ENCODE measurements around the gene HEXIM1. TPM values are rescaled to one million over a fixed set of nuclear protein-coding genes. Genes with fewer than 3 reads are reported as not detected.

The HEXIM1 gene
- polyA plus RNA-seq, 3 donors, result 2.2 to 14.8 (median 2.5) TPM

- 78% methylated on average over 6 of the region's 11 CpGs for WGBS (ENCODE audit: insufficient coverage)
- no peak for TF ChIP-seq CTCF (IDR thresholded peaks at IDR 0.05)
- H3K4me3 Mint-ChIP-seq, result no peak overlapping the region
- Histone ChIP-seq H3K79me2 (ENCODE audit: insufficient read depth, low read length) (no peaks in the 10 kb centered on the region), H3K36me3 (replicated peaks in 1 of 2; ENCODE audit: control insufficient read depth in 1 of 2, insufficient read depth in 2 of 2, low read length in 2 of 2) (peaks cover 21 to 25% of the 10 kb centered on the region in 2 donors), H3K4me1 (ENCODE audit: control insufficient read depth in 1 of 2, insufficient read depth in 2 of 2, low read length in 2 of 2) (no peaks in the 10 kb centered on the region), H3K9me3 (replicated peaks in 1 of 2; ENCODE audit: control insufficient read depth in 1 of 2, insufficient read depth in 1 of 2, low read length in 2 of 2) (no peaks in the 10 kb centered on the region), H4K20me1 (ENCODE audit: insufficient read depth, low read length) (peaks cover 24% of the 10 kb centered on the region), H2AFZ (ENCODE audit: insufficient read depth, low read depth, low read length, poor library complexity, severe bottlenecking) (no peak overlapping the region), H3K9ac (ENCODE audit: insufficient read depth, low read length, poor library complexity, severe bottlenecking) (no peak overlapping the region), H3K4me3 (replicated peaks in 1 of 3; ENCODE audit: low read depth in 2 of 3, low read length in 3 of 3) (no peak overlapping the region), H3K27me3 (ENCODE audit: control insufficient read depth in 2 of 2, insufficient read depth in 2 of 2, low read length in 2 of 2) (no peaks in the 10 kb centered on the region), H3K27ac (ENCODE audit: low read depth in 1 of 2, low read length in 2 of 2) (no peak overlapping the region), H3K4me2 (replicated peaks; ENCODE audit: extremely low read depth, low read length, poor library complexity, severe bottlenecking) (no peak overlapping the region)
- H3K27ac Mint-ChIP-seq, result no peak overlapping the region
- intact Hi-C loops (cut with micrococcal nuclease), result no loop called here
- no peak for DNase-seq
- no peaks in the 10 kb centered on the region for H3K4me1 Mint-ChIP-seq
- peaks cover 0 to 1% (median 0%) of the 10 kb centered on the region in 7 donors for H3K9me3 Mint-ChIP-seq
- peaks cover 3 to 6% (median 5%) of the 10 kb centered on the region in 3 donors for H3K27me3 Mint-ChIP-seq (ENCODE audit: low read depth in 3 of 3)
- peaks cover 18 to 23% of the 10 kb centered on the region in 2 donors for H3K36me3 Mint-ChIP-seq
Measured at GRCh38 chr17:45111850-45112249, 36.4 kb upstream of the HEXIM1 start.

- H3K4me3 ChIP-seq (replicated peaks in 1 of 3; ENCODE audit: low read depth in 2 of 3, low read length in 3 of 3), result no peak overlapping the region
- WGBS (ENCODE audit: insufficient coverage), result 97% methylated on average over 18 of the region's 23 CpGs
- no peak overlapping the region for H3K4me2 ChIP-seq (replicated peaks; ENCODE audit: extremely low read depth, low read length, poor library complexity, severe bottlenecking)
- peaks cover 16% of the 10 kb centered on the region for H4K20me1 ChIP-seq (ENCODE audit: insufficient read depth, low read length)
- Mint-ChIP-seq H3K27ac (peak overlapping the region in 1 of 7 donors; percentile 56), H3K27me3 (ENCODE audit: low read depth in 3 of 3) (peaks cover 5 to 8% (median 6%) of the 10 kb centered on the region in 3 donors), H3K9me3 (peaks cover 0 to 1% (median 0%) of the 10 kb centered on the region in 7 donors), H3K4me1 (no peaks in the 10 kb centered on the region), H3K4me3 (no peak overlapping the region), H3K36me3 (peaks cover 9 to 14% of the 10 kb centered on the region in 2 donors)
- H2AFZ ChIP-seq (ENCODE audit: insufficient read depth, low read depth, low read length, poor library complexity, severe bottlenecking), result no peak overlapping the region
- no peaks in the 10 kb centered on the region for H3K27me3 ChIP-seq (ENCODE audit: control insufficient read depth in 2 of 2, insufficient read depth in 2 of 2, low read length in 2 of 2)
- peaks cover 12 to 16% of the 10 kb centered on the region in 2 donors for H3K36me3 ChIP-seq (replicated peaks in 1 of 2; ENCODE audit: control insufficient read depth in 1 of 2, insufficient read depth in 2 of 2, low read length in 2 of 2)
- DNase-seq, result no peak
- H3K9ac ChIP-seq (ENCODE audit: insufficient read depth, low read length, poor library complexity, severe bottlenecking), result no peak overlapping the region
- TF ChIP-seq CTCF (IDR thresholded peaks at IDR 0.05), result no peak
- no peaks in the 10 kb centered on the region for H3K79me2 ChIP-seq (ENCODE audit: insufficient read depth, low read length)
- no peak overlapping the region for H3K27ac ChIP-seq (ENCODE audit: low read depth in 1 of 2, low read length in 2 of 2)
- H3K4me1 ChIP-seq (ENCODE audit: control insufficient read depth in 1 of 2, insufficient read depth in 2 of 2, low read length in 2 of 2), result no peaks in the 10 kb centered on the region
- no peaks in the 10 kb centered on the region for H3K9me3 ChIP-seq (replicated peaks in 1 of 2; ENCODE audit: control insufficient read depth in 1 of 2, insufficient read depth in 1 of 2, low read length in 2 of 2)
- intact Hi-C loops (cut with micrococcal nuclease), result no loop called here
Measured at GRCh38 chr17:45112559-45113423, 35.5 kb upstream of the HEXIM1 start.
